GM13976 (cell line): ENCODE results near the gene CCSER2.

Experiments used
- DNase-seq: peaks from one replicate; pipeline ENCODE4 v3.0.0; 2012; ENCODE audit warnings: low spot score
- CTCF ChIP-seq: IDR thresholded peaks from 2 replicates; pipeline ENCODE4 v1.5.1; 2012; ENCODE audit warnings: borderline replicate concordance, mild to moderate bottlenecking; ENCODE audit not compliant: insufficient read depth; ENCODE audit errors: extremely low read depth, missing control alignments, control extremely low read depth
- in situ Hi-C: fragments of 300-500 bp; cut with MboI; formaldehyde crosslinking; loops from one replicate; pipeline ENCODE4 v1.12.0; 2022; ENCODE audit warnings: low sequenced_read_pairs, mixed read lengths, inconsistent platforms; ENCODE audit not compliant: unreplicated experiment

CCSER2 gene

DNA sequence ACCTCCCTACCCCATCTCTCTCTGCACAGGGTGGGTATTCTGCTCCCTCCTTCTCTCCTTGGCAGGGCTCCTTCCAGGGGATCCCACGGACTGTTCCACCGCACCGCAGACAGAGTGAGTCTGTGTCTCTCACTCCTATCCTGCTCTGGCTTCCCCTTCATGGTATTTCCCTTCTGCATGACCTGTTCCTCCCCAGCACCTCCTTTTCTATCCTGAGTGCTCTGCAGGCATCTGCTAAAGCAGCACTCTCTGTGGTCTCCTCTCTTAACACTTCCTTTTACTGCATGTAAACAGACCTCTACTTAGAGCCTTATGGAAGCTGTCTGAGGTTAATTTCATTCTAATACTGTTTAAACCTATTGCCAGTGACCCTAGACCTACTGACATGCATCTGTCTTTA, 171.5 kb downstream of the CCSER2 start:
- in situ Hi-C loops = no loop called here
- peak; percentile 28 for DNase-seq
- no peak for TF ChIP-seq CTCF

- no peak for DNase-seq
- TF ChIP-seq CTCF = no peak
- in situ Hi-C loops = no loop called here
These were observed 181.7 kb downstream of the CCSER2 start for GRCh38 chr10:84510121-84510520.

- no peak for DNase-seq
- no peak for TF ChIP-seq CTCF
- in situ Hi-C loops = no loop called here
These were observed 182.7 kb downstream of the CCSER2 start for GRCh38 chr10:84511106-84511505.

DNA sequence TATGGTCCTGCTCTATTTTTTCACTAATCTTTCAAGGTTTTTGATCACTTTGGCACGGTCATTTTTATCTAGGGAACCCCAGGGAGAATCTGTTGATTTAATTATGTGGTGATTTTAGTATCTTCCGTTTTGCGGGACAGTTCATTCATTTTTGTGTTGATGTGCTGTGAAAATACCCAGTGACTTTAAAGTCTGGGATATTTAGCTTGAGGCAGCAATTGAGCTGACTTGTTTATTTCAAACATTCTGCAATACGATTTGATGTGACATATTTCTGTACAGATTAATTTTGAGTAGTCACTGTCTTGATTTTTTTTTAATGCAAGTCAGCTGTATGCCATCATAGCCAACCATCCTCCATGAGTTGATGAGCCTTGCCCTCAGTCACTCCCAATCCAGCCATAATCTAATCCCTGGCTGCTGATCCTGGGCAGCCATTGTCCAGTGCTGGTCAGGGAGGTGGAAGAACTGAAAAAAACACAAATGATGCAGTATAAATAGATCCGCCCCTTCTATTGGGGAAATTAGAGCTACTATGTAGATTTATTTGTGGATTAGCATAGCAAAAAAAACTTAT, 183.4 kb downstream of the CCSER2 start:
- in situ Hi-C loops = no loop called here

GRCh38 chr10:84517554-84517953, 189.2 kb downstream of the CCSER2 start:
- in situ Hi-C loops = no loop called here
- no peak for DNase-seq
- TF ChIP-seq CTCF = no peak

More for the DNA sequence above, 183.4 kb downstream of the CCSER2 start:
- no peak for TF ChIP-seq CTCF
- DNase-seq = no peak

- in situ Hi-C loops = no loop called here
- DNase-seq = no peak
- TF ChIP-seq CTCF = no peak
These were observed 190.8 kb downstream of the CCSER2 start for GRCh38 chr10:84519235-84519634.
